Measurements from ENCODE around the gene RGS19.

DNA sequence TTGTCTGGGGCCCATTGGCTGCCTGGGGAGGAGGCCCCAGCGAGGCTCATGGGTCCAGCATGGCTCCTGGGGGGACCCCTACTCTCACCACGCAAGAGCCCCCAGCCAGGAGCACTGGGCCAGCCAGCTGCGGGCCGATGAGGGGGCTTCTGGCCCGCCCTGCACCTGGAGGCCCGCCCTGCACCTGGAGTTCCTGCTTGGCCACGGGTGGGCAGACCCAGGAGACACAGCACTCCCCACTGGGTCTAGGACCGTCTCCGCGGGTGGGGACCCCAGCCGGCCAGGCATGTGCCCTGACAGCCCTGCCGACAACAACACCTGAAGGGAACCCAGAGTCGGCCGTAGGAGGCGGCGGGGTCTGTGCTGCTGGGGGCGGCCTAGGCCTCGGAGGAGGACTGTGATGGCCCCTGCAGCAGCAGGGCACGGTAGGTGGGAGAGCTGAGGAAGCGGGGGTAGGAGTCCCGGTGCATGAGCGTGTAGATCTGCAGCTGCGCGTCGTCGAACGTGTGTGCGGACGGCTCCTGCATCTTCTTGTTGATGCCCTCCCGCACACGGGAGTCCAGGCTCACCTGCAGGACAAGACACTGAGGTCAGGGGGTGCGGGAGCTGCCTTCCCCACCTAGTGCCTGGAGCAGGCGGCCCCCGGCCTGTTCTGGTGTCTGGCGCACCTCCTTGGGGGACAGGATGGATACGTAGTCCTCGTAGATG is 5.7 kb downstream of the RGS19 start:
- TF ChIP-seq CTCF (IDR thresholded peaks at IDR 0.05) (no peak), POLR2A (IDR thresholded peaks at IDR 0.05) (no peak)
